Cardiac fibroblast (primary cell): ENCODE measurements around the gene GPRIN1.

Source experiments
- DNase-seq, 2 donors: peaks; one replicate each; pipeline versions ENCODE4 v3.0.0 to v3.0.0-alpha.2; 2010; ENCODE audit warnings: low read depth in 2 of 2
- H3K4me3 ChIP-seq, 2 donors: replicated peaks in 1 of 2; 1 replicate in 1 of 2; 2 replicates in 1 of 2; pipeline ENCODE4 v1.5.1; 2011; ENCODE audit warnings: low read depth in 2 of 2, low read length in 2 of 2, mild to moderate bottlenecking in 2 of 2, moderate library complexity in 1 of 2
- TF ChIP-seq, protein P1 (sequence below): IDR thresholded peaks from one replicate; pipeline ENCODE4 v1.5.1; 2011; ENCODE audit warnings: low read depth, mild to moderate bottlenecking, low read length, inconsistent platforms

GPRIN1 gene

DNA sequence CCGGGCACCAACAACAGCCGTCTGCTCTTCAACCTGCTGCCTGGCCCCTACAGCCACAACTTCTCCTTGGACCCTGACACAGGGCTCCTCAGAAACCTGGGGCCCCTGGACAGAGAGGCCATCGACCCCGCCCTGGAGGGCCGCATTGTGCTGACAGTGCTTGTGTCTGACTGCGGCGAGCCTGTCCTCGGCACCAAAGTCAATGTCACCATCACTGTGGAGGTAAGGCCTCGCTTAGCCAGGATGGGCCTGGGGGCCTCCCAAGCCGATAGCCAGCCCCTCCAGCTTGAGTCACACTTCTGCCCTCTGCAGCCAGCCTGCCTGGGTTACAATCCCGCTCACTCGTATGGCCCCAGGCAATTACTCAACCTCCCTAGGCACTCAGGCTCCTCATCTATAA lies 28.6 kb downstream of the GPRIN1 start:
- H3K4me3 ChIP-seq: no peak overlapping the region
- DNase-seq: no peak
- TF ChIP-seq, protein P1, sequence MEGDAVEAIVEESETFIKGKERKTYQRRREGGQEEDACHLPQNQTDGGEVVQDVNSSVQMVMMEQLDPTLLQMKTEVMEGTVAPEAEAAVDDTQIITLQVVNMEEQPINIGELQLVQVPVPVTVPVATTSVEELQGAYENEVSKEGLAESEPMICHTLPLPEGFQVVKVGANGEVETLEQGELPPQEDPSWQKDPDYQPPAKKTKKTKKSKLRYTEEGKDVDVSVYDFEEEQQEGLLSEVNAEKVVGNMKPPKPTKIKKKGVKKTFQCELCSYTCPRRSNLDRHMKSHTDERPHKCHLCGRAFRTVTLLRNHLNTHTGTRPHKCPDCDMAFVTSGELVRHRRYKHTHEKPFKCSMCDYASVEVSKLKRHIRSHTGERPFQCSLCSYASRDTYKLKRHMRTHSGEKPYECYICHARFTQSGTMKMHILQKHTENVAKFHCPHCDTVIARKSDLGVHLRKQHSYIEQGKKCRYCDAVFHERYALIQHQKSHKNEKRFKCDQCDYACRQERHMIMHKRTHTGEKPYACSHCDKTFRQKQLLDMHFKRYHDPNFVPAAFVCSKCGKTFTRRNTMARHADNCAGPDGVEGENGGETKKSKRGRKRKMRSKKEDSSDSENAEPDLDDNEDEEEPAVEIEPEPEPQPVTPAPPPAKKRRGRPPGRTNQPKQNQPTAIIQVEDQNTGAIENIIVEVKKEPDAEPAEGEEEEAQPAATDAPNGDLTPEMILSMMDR: no peak

- DNase-seq: no peak
- no peak overlapping the region for H3K4me3 ChIP-seq
- TF ChIP-seq, protein P1: no peak
These were observed 30.6 kb downstream of the GPRIN1 start for GRCh38 chr5:176579323-176579722.

GRCh38 chr5:176578391-176578808 lies 31.6 kb downstream of the GPRIN1 start:
- peak; percentile 40 to 55 for DNase-seq
- H3K4me3 ChIP-seq: no peak overlapping the region
- TF ChIP-seq, protein P1: peak; percentile 59

DNA sequence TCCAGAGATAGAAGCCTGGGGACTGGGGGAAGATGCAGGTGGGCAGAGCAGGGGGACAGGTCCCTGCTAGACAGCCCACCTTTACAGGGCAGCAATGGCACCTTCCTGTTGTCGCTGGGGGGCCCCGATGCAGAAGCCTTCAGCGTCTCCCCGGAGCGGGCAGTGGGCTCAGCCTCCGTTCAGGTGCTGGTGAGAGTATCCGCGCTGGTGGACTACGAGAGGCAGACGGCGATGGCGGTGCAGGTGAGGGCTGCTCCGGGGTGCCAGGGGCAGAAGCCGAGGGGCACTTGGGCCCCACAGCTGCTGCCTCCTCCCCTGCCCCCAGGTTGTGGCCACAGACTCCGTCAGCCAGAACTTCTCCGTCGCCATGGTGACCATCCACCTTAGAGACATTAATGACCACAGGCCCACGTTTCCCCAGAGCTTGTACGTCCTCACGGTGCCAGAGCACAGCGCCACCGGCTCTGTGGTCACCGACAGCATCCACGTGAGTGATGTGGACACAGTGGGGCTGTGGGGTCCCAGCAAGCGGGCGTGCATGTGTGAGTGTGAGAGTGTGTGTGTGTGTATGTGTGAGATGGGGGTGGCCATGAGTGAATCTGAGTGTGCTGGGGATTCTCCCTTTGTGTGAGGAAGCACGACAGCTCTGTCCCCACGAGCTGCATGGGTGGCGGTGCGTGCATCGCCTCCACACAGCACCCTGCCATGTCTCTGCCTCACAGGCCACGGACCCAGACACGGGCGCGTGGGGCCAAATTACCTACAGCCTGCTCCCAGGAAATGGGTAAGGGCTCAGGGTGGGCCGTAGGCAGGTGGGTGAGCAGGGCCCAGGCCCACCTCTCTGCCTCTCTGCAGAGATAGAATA lies 32.4 kb downstream of the GPRIN1 start:
- no peak for DNase-seq
- H3K4me3 ChIP-seq: no peak overlapping the region
- TF ChIP-seq, protein P1: no peak

GRCh38 chr5:176575488-176576422 lies 34.2 kb downstream of the GPRIN1 start:
- TF ChIP-seq, protein P1: no peak
- DNase-seq: no peak
- H3K4me3 ChIP-seq: no peak overlapping the region

GRCh38 chr5:176575066-176575465 lies 34.9 kb downstream of the GPRIN1 start:
- TF ChIP-seq, protein P1: no peak
- H3K4me3 ChIP-seq: no peak overlapping the region
- no peak for DNase-seq
